ENCODE measurements around the gene ITGA6. TPM values are rescaled to one million over a fixed set of nuclear protein-coding genes. Genes with fewer than 3 reads are reported as not detected.

ITGA6 gene
- total RNA-seq, 4 donors from 2014 or later: 34.8 to 66.6 (median 52.7) TPM

- Histone ChIP-seq H3K27me3 (no peaks in the 10 kb centered on the region), H3K4me3 (replicated peaks in 1 of 3) (no peak overlapping the region), H3K9me3 (no peaks in the 10 kb centered on the region), H3K36me3 (no peaks in the 10 kb centered on the region), H3K27ac (no peak overlapping the region), H3K4me1 (no peaks in the 10 kb centered on the region)
- TF ChIP-seq POLR2A (IDR thresholded peaks at IDR 0.05) (no peak), CTCF (IDR thresholded peaks at IDR 0.05) (no peak)
- DNase-seq: no peak
- WGBS, 2 donors: 94 to 97% methylated on average over 5 of the region's 5 CpGs
- intact Hi-C loops (cut with DNase I): no loop called here
Measured at GRCh38 chr2:172399765-172400164, 27.6 kb upstream of the ITGA6 start.

- intact Hi-C loops (cut with DNase I): no loop called here
- H3K27me3 ChIP-seq: no peaks in the 10 kb centered on the region
- H3K27ac ChIP-seq: no peak overlapping the region
- no peak for DNase-seq
- H3K4me1 ChIP-seq: no peaks in the 10 kb centered on the region
- 81 to 92% methylated on average over 1 of the region's 1 CpG for WGBS, 2 donors
- H3K36me3 ChIP-seq: no peaks in the 10 kb centered on the region
- H3K4me3 ChIP-seq (replicated peaks in 1 of 3): no peak overlapping the region
- TF ChIP-seq CTCF (IDR thresholded peaks at IDR 0.05) (no peak), POLR2A (IDR thresholded peaks at IDR 0.05) (no peak)
- no peaks in the 10 kb centered on the region for H3K9me3 ChIP-seq
Measured at GRCh38 chr2:172402198-172402597, 25.2 kb upstream of the ITGA6 start.

GRCh38 chr2:172403402-172403801 lies 24.0 kb upstream of the ITGA6 start:
- DNase-seq: no peak
- Histone ChIP-seq H3K27ac (no peak overlapping the region), H3K4me1 (no peaks in the 10 kb centered on the region), H3K9me3 (no peaks in the 10 kb centered on the region), H3K4me3 (replicated peaks in 1 of 3) (no peak overlapping the region), H3K36me3 (no peaks in the 10 kb centered on the region), H3K27me3 (no peaks in the 10 kb centered on the region)
- intact Hi-C loops (cut with DNase I): no loop called here
- no peak for TF ChIP-seq POLR2A (IDR thresholded peaks at IDR 0.05)
- no peak for TF ChIP-seq CTCF (IDR thresholded peaks at IDR 0.05)
- 86 to 89% methylated on average over 4 of the region's 4 CpGs for WGBS, 2 donors

GRCh38 chr2:172403881-172404468 lies 23.4 kb upstream of the ITGA6 start:
- WGBS, 2 donors: 85 to 86% methylated on average over 5 of the region's 5 CpGs
- DNase-seq: no peak
- no peak for TF ChIP-seq CTCF (IDR thresholded peaks at IDR 0.05)
- TF ChIP-seq POLR2A (IDR thresholded peaks at IDR 0.05): no peak
- Histone ChIP-seq H3K4me1 (no peaks in the 10 kb centered on the region), H3K4me3 (replicated peaks in 1 of 3) (no peak overlapping the region), H3K36me3 (no peaks in the 10 kb centered on the region), H3K9me3 (no peaks in the 10 kb centered on the region), H3K27ac (no peak overlapping the region), H3K27me3 (no peaks in the 10 kb centered on the region)
- intact Hi-C loops (cut with DNase I): no loop called here

- H3K4me1 ChIP-seq: no peaks in the 10 kb centered on the region
- H3K4me3 ChIP-seq (replicated peaks in 1 of 3): no peak overlapping the region
- no peaks in the 10 kb centered on the region for H3K9me3 ChIP-seq
- H3K36me3 ChIP-seq: no peaks in the 10 kb centered on the region
- no peaks in the 10 kb centered on the region for H3K27me3 ChIP-seq
- intact Hi-C loops (cut with DNase I): no loop called here
- WGBS, 2 donors: 78 to 79% methylated on average over 1 of the region's 1 CpG
- TF ChIP-seq CTCF (IDR thresholded peaks at IDR 0.05): no peak
- TF ChIP-seq POLR2A (IDR thresholded peaks at IDR 0.05): no peak
- no peak for DNase-seq
- no peak overlapping the region for H3K27ac ChIP-seq
Measured at GRCh38 chr2:172404824-172405223, 22.6 kb upstream of the ITGA6 start.

Data from thyroid gland (tissue), 4 donors.